ENCODE data around the gene PRKACG.
"Not testable (repeated sequence)": the region's sequence is repeated elsewhere in the genome, so short reads cannot be mapped to it uniquely, and the experiment has no call there.

The PRKACG gene

DNA sequence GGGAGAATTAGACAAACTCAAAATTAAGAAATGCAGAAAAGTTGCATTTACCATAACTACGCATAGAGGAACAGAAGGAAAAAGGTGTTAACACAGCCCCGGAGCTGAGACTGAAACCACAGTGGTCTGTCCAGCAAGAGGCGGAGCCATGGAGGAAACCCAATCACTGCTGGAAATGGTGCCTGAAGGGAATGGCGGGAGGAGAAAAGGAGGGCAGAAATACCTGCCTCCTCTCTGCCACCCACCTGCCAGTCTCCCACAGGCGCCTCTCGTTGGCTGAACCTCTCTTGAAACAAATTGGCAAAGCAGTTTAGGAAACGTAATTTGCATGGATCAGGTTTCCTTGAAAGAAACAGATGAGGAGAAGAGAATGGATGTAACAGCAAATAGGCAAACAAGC lies 9.7 kb upstream of the PRKACG start:
- DNase-seq (ENCODE audit: low spot score), result no peak

DNA sequence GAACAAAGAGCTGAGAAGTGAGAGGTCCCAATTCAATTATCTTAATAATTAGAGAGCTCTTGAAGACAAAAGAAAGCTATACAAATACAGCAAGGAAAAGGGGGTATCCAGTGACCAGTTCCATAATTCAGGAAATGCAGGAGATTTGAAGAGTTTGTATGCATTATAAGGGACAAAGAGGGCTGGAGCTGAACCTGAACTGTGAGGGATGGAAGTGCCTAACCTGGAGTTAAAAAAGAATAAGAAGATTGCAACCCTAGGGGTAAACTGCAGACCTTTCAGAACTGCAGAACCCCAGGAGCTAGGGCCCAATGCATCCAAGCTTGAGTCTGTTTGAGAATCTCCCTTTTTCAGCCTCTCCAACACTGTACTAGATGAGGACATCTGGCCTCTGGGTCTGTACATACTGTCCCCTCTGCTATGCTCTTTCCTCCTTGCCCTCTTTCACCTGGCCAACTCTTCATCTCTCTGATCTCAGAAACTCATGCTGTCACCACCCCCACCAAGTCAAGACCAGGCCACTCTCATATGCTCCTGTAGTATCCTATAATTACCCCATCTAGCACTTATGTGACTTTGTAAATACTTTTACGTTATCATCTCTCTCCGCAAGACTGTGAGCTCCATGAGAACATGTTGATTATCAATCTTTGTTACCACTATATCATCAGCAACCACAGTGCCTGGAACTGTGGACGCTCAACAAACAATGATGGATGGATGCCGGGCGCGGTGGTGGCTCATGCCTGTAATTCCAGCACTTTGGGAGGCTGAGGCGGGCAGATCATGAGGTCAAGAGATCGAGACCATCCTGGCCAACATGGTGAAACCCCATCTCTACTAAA lies 6.6 kb upstream of the PRKACG start:
- DNase-seq (ENCODE audit: low spot score), result no peak

DNA sequence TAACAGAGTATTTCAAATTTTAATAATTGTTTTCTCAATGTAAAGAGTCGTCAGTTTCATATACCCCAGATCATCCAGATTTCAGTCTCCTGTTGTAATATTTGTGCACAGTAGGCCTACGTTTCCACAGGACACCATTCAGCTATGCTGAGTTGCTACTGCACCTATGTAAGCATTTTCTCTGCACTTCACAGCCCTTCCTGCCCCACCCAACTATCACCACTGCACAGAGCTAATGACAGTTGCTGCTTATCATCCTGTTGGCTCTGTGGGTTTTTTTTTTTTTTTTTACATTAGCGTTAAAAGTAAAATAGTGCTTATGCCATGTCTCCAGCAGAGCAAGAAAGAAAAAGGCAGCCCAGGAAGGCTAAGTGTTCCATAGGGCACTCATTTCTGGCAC lies 5.9 kb upstream of the PRKACG start:
- DNase-seq (ENCODE audit: low spot score), result no peak

DNA sequence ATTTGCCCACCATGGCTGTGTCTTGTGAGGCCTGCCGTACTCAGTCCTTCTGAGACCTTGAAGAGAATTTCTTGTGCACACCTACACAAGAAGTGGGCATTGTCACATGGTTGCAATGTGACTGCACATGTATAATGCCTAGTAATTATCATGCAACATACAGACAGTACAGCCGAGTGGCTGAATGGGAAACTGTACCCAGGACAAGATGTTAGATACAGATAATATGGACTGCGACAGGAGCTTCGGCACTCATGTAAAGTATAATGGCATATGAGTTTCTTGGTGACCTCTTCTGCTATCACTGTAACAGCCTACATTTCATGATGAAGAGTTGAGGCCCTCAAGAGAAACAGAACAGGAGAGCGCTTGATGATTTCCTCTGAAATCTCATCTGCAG lies 4.8 kb upstream of the PRKACG start:
- no peak for DNase-seq (ENCODE audit: low spot score)

DNA sequence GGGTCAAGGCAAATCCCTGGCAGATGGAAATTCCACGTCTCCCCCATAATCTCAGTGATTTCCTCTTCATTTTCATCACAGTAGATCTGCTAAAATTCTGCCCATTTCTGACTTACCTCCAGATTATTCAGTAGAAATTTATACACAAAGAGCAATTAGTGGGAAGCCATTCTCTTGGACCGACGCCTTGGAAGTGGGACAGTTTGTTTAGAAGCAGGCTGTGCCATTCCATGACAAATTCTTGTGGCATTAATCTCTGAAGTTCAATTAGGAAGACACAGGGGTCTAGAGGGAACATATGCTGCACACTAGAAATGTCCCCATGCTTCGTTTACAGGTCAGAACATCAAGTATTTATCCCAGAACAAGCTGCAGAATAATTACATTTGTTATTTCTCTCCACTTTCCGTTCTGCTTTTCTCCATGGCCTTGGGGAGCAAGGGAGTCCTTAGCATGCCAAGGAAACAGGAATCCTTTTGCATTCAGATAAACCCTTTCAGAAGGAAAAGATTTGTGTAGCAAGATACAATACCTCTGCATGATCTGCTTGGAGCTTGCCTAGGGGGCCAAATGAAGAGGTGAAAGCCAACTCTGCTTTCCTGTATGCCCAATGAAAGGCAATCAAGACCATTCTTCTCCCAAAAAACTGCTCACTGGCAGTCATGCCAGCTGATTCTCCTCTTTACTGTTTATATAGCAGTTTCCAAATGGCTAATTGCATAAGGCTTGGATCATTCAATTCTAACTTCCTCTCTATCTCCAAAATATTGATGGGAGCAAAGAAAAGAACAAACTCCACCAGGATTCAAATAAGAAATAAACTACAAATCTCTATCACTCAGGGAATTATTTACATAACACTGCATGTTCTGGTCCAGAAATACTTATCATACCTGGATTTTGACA lies 2.5 kb upstream of the PRKACG start:
- DNase-seq (ENCODE audit: low spot score), result no peak

DNA sequence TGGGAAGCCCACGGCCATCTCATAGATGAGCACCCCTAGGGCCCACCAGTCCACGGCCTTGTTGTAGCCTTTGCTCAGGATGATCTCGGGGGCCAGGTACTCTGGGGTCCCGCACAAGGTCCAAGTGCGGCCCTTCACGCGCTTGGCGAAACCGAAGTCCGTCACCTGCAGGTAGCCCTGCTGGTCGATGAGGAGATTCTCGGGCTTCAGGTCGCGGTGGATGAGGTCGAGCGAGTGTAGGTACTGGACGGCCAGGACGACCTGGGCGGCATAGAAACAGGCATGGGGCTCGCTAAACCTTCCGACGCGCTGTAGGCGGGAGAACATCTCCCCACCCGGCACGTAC lies 558 bp downstream of the PRKACG start:
- no peak for DNase-seq (ENCODE audit: low spot score)

DNA sequence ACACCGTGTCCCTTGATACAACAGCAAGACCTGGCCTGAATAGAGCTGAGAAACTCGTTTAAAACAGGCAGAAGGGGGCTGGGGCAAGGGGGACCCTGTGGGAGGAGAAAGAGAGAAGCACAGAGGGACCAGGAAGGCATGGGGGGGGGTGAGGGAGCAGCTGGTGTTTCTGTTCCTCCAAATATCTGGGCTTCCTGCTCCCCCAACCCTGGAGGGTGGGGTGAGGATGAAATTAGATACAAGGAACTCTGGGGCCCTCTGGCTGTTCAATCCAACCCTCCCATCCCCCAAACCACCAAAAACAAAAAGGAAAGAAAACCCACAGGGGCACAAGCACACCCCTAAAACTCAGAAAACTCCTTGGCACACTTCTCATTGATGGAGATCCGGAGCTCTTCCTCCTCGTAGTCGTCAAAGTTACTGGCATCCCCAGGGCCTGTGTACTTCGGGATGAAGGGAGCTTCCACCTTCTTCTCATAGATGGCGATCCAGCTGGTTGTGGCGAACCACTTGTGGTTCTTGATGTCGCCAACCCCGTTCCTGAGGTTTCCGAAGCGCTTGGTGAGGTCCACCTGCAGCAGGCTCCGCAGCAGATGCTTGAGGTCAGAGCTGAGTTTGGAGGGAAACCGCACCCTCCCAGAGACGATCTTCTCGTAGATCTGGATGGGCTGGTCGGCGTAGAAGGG lies 1.1 kb downstream of the PRKACG start:
- DNase-seq (ENCODE audit: low spot score), result no peak

DNA sequence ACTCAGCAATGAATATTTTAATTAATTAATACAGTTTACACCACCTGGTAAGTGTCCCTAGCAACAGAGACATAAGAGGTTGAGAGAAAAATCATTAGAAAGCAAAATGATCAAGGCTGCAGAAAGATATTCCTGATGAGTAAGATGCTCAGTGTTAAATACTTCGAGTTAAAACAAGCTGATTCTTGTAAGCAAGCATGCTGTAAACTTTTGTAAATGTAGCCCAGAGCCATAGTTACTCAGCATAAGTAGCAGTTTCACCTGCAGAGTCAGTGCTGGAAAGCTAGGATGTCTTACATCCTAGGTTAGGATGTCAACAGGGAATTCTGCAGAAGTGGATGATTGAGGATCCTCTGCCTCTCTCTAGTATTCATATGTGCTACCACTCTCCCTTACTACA lies 4.2 kb downstream of the PRKACG start:
- no peak for DNase-seq (ENCODE audit: low spot score)

DNA sequence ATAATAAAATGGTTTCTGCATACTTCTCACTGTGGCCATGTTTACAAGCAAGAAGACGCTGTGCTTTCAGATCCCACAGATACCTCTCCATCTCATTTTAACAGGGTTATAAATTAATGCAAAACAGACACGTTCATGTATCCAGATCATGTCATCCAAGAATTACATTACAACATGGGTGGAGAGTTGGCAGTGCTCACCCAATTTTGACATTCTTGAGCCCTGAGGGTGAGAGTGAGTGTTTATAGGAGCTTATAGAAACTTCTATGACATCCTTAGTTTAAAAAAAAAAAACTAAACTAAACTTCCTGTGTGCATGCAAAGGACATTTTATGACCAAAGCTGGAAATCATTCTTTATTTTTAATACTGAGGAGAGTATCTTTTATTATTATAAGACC lies 9.1 kb downstream of the PRKACG start:
- no peak for DNase-seq (ENCODE audit: low spot score)

DNA sequence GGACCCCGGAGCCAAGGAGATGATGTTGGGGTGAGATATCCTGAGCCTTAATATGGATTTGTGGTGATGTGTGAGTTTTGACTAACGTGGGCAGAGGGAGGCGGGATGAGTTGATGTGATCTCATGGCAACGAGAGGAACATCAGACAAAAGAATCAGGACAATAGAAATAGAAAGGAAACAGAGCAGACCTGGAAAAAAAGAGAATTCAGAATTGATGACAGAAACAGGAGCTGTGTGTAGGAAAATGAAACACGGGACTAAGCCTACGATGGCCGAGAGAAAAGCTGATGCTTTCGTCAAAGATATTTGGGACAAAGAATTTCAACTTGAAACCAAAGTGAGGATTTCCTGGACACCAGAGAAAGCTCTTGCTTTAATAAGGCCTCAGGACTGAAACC lies 10.9 kb downstream of the PRKACG start:
- DNase-seq (ENCODE audit: low spot score), result no peak

DNA sequence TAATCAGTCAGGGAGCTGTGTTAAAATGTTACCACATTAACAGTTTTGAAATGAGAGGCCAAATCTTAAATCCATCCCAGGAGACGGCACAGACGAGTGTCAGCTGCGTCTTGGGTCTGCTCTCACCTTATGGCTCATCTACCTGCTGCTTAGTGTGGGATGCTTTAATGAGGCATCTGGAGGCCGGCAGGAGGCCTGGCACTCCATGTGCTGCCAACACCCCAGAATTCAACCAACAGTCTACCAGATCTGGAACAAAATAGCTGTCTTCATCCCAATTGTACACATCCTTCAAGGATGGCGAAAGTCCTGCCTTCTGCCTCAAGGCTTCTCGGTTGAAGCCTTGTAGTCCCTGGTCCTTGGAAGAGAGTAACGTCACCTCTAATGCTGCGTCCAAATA lies 12.0 kb downstream of the PRKACG start:
- no peak for DNase-seq (ENCODE audit: low spot score)

DNA sequence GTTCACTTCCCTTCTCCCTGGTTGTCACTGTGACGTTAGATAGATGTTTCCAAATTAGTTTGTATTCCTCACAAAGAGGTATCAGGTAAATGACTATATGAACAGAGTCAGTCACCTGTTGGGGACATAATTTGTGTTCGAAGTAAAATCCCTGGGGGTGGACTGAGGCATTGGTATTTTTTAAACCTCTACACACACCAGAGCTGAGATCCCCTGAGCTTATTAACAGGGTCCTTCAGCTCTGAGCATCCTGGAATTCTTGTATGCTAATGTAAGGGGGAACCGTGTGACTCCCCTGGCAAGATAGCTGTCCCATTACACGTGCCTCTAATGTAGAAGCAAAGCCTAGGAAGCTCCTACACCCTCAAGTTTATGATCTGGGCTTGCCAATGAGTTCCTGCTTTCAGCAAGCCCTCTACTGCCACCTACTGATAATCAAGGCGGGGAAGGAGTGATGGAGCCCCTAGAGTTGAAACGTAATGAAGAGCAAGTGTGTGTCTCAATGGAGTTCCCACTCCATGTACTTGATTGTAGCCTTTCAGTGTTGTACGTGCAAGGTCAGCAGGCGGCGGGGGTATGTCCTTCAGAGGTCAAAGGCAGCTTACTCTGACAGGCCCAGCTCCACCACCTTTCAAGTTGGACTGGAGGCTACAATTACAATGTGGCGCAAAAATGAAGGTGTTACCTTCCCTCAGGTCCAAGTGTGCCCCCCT lies 14.4 kb downstream of the PRKACG start:
- peak; percentile 76 for DNase-seq (ENCODE audit: low spot score)

DNA sequence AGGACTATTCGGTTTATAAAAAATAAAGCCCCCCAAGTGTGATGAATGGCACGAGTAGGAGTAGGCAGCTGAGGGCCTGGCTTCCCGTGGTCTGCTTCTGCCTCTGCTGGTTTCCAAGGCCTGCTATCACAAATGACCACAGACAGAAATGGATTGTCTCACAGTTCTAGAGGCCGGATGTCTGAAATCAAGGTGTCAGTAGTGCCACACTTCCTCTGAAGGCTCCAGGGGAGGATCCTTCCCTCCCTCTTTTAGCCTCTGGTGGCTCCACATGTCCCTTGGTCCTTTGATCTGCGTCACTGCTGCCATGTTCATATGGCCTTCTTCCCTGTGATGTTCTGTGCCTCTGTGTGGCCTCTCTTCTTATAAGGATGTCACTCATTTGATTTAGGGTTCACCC lies 15.1 kb downstream of the PRKACG start:
- DNase-seq (ENCODE audit: low spot score), result no peak

DNA sequence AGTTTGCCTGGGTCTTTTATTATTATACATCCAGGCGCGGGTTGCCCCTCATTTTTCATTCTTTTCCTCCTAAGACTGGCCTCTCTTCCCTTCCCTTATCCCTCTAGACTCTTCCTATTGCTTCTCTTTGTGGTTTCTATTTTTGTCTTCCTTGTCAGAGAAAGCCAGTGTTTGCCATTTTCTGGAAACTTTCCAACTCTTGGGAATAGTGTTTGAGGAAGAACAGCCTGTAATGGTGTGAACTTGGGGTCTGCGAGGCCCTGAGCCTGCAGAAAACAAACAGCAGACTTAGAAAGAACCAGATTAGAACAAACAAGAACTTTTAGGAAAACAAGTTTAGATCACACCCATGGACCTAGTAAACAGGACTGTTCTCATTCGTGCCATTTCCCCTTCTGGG lies 15.5 kb downstream of the PRKACG start:
- DNase-seq (ENCODE audit: low spot score), result no peak

DNA sequence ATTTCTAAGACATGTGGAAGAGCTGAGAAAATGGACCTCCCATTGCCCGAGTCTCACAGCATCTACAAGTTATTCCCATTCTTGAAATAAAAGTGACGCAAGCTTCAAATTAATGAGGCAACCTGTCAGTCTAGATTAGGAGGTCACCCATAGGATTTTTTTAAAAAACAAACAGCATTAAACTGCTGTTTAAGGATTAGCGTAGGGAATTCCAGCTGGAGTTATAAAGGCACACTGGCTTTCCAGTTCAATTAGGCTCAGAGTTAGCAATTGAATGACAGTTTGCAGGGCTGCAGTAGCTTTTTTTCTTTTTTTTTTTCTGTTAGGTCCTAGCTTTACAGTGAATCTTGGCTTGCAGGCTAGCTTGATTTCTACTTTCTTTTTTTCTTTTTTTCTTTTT lies 16.2 kb downstream of the PRKACG start:
- no peak for DNase-seq (ENCODE audit: low spot score)

DNA sequence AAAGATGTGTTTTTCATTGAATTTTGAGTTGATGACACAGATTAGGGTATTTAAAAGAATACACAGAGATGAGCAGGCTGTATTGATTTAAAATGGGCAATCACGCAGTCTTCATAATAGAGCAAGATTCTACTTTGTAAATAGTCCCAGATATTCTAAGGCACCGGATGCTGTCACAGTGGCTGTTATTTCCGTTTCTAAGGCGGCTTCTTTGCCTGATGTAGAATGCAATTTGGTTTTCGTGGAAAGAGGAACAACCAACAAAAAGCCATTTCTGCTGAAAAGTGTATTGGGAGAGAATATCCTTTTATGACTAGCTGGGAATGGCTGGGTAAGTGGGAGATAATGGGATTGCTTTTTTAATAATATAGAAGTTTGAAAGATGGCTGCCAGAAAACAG lies 17.5 kb downstream of the PRKACG start:
- no peak for DNase-seq (ENCODE audit: low spot score)

DNA sequence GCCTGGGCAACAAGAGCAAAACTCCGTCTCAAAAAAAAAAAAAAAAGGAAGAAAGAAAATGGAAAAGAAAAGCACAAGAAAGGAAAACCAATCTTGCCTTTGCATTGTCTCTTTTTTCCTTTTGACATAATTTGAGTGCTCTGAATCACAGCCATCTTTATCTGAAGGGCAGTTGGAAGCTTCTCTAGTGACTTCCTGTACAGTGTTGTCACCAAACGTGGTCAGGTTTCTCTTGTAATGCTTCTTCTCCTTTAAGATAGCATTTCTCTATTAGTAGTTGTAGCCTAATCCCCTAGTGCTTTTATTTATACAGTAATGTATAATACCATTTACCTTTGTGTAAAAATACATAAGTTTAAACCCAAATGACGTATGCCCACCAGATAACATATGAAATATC lies 18.1 kb downstream of the PRKACG start:
- no peak for DNase-seq (ENCODE audit: low spot score)

DNA sequence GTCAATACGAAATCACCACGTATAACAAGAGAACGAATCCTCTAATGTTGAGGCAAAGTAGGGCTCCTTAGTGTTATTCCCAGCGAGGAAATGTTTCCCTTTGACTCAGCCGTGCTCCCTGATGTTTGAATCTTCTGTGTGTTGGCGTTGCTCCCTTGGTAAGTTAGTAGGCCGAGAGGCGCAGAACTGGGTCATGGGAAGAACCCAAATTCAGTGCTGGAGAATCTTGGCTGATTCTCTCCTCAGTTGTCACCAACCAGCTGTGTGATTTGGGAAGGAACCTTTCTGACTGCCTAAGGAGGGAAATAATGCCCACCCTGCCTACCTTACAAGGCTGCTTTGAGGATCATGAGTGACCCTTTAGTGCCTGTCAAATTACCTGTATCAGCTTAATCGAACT lies 22.5 kb downstream of the PRKACG start:
- DNase-seq (ENCODE audit: low spot score), result no peak

DNA sequence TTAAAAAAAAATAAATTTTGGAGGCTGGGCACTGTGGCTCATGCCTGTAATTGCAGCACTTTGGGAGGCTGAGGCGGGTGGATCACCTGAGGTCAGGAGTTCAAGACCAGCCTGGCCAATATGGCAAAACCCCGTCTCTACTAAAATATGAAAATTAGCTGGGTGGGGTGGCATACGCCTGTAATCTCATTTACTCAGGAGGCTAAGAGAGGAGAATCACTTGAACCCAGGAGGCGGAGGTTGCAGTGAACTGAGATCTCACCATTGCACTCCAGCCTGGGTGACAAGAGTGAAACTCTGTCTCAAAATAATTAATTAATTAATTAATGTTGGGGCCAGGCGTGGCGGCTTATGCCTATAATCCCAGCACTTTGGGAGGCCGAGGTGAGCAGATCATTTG lies 27.0 kb downstream of the PRKACG start:
- DNase-seq (ENCODE audit: low spot score), result not testable (repeated sequence)

DNA sequence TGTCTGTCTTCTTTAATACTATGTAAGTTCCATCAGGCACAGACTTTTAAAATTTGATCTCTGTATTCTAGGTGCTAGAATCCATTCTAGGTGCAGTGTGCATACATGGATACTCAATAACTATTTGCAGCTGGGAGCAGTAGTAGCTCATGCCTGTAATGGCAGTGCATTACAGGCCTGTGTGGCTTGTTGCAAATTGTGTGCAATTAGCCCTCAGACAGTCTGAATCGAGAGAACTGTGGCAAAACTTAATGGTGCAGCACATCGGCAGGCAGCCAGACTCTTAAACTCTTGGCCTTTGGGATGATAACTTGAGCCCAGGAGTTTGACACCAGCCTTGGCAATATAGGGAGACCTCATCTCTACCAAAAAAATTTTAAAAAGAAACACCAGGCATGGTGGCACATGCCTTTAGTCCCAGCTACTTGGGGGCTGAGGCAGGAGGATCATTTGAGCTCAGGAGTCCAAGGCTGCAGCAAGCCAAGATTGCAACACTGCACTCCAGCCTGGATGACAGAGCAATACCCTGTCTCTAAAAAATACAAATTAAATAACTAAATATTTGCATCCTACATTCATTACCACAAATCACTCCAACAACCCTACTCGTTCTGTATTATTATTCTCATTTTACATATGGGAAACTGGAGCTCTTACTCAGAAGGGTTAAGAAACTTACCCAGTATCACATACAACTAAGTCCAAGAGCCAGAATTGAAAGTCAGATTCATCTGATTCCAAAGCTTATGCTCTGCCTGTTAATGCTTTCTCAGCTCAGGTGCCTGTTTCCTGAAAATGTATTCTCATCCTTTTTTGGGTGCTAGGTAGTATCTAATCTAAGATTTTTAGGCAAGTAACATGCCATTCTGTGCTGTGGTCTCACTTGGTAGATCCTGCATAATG lies 30.1 kb downstream of the PRKACG start:
- no peak for DNase-seq (ENCODE audit: low spot score)

DNA sequence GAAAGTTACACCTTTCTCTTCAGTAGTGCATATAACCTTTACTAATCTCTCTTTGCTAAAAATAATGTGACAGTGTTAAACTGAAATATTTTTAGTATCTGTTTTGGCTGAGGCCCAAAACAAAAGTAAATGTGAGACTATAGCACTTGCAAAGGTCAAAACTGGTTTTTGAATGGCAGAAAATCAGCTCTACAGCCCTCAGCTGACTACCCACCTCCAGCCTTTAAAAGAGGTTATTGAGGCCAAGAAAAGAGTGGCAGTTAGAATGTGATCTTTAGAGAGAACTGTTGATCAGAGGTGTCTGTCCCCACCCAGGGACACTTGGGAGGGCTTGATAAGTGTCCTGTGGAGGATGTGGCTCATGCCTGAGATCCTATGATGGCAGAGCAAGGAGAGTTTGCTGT lies 30.9 kb downstream of the PRKACG start:
- DNase-seq (ENCODE audit: low spot score), result no peak

All from RKO (cell line).